ENCODE results near the gene THSD8. TPM values are rescaled to one million over a fixed set of nuclear protein-coding genes. Genes with fewer than 3 reads are reported as not detected.

Gene THSD8
- total and polyA plus RNA-seq, 4 donors: 1.2 to 2.5 TPM; not detected in 2

- intact Hi-C loops (cut with DNase I): no loop called here
- no peaks in the 10 kb centered on the region for H3K9me3 ChIP-seq (ENCODE audit: control insufficient read depth, low read length)
- no peak overlapping the region for H3K4me3 ChIP-seq (ENCODE audit: low read length in 2 of 2)
- ATAC-seq (ENCODE audit: low FRiP score): no peak
- no peak overlapping the region for H3K27ac ChIP-seq (ENCODE audit: low read depth in 1 of 2, low read length in 2 of 2)
- 73 to 81% methylated on average over 4 of the region's 4 CpGs for WGBS, 2 donors
- DNase-seq: no peak
- no peaks in the 10 kb centered on the region for H3K4me1 ChIP-seq (ENCODE audit: control insufficient read depth in 1 of 2, insufficient read depth in 2 of 2, low read length in 2 of 2)
- H3K36me3 ChIP-seq (ENCODE audit: control insufficient read depth in 1 of 2, insufficient read depth in 2 of 2, low read length in 1 of 2): no peaks in the 10 kb centered on the region
- no peaks in the 10 kb centered on the region for H3K27me3 ChIP-seq (ENCODE audit: control insufficient read depth in 1 of 2, insufficient read depth in 2 of 2, low read length in 1 of 2)
Observed at GRCh38 chr19:12837225-12837624, 35.4 kb downstream of the THSD8 start.

GRCh38 chr19:12838182-12838885, 36.5 kb downstream of the THSD8 start, which contains the start of gene MAST1:
TSS of gene MAST1 (plus strand) at chr19:12838515. CDS start at chr19:12838573, 58 bp downstream.
- Histone ChIP-seq H3K4me1 (ENCODE audit: control insufficient read depth in 1 of 2, insufficient read depth in 2 of 2, low read length in 2 of 2) (no peaks in the 10 kb centered on the region), H3K9me3 (ENCODE audit: control insufficient read depth, low read length) (no peaks in the 10 kb centered on the region), H3K36me3 (ENCODE audit: control insufficient read depth in 1 of 2, insufficient read depth in 2 of 2, low read length in 1 of 2) (no peaks in the 10 kb centered on the region), H3K27me3 (ENCODE audit: control insufficient read depth in 1 of 2, insufficient read depth in 2 of 2, low read length in 1 of 2) (no peaks in the 10 kb centered on the region), H3K4me3 (ENCODE audit: low read length in 2 of 2) (no peak within 1 kb of the TSS), H3K27ac (ENCODE audit: low read depth in 1 of 2, low read length in 2 of 2) (no peak within 1 kb of the TSS)
- WGBS, 2 donors: 0 to 1% methylated on average over 31 to 69 of the region's 69 CpGs
- ATAC-seq (ENCODE audit: low FRiP score) (no peak), DNase-seq (no peak)
- intact Hi-C loops (cut with DNase I): no loop called here

GRCh38 chr19:12838886-12839756, 37.3 kb downstream of the THSD8 start:
- DNase-seq: no peak
- Histone ChIP-seq H3K4me3 (ENCODE audit: low read length in 2 of 2) (no peak overlapping the region), H3K36me3 (ENCODE audit: control insufficient read depth in 1 of 2, insufficient read depth in 2 of 2, low read length in 1 of 2) (no peaks in the 10 kb centered on the region), H3K9me3 (ENCODE audit: control insufficient read depth, low read length) (no peaks in the 10 kb centered on the region), H3K4me1 (ENCODE audit: control insufficient read depth in 1 of 2, insufficient read depth in 2 of 2, low read length in 2 of 2) (no peaks in the 10 kb centered on the region), H3K27ac (ENCODE audit: low read depth in 1 of 2, low read length in 2 of 2) (no peak overlapping the region), H3K27me3 (ENCODE audit: control insufficient read depth in 1 of 2, insufficient read depth in 2 of 2, low read length in 1 of 2) (no peaks in the 10 kb centered on the region)
- intact Hi-C loops (cut with DNase I): no loop called here
- WGBS, 2 donors: 21% methylated on average over 21 of the region's 21 CpGs
- ATAC-seq (ENCODE audit: low FRiP score): no peak

DNA sequence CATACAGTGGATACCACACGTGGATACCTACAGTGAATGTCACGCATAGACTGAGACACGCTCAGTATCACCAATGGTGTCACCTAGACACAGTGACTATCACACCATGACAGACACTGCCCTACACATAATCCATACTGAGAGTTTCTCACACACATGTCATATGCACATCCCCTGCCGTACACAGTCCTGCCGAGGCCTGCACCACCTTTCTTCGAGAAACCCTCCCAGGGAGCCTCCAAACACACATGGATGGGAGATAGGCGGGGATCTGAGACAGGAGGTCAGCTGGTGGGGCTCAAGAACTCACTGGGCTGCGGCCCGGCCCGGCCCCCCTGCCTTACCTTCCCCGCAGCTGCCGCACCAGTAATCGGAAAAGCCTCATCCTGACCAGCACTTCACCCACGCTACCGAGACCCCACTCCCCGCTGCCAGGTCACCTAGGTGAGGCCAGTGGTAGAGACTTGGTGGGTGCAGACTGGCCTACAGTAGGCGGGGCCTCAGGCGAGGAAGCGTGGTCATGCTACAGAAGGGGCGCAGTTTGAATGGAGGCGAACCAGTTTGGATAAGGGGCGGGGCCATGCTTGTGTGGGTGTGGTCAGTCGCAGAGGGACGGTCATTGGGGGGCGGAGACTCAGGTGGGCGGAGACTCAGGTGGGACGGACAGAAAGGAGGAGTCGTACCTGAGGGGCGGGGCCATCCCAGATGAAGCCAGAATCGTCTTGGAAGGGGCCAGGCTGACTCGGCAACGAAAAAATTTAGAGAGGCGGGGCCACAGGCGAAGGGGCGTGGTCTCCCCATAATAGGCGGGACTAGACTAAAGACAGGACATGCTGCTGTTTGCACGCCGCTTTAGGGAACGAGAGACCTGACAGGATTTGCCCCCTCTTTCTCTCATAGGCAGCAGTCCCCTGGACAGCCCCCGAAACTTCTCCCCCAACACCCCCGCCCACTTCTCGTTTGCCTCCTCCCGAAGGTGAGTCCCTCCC, 38.5 kb downstream of the THSD8 start:
- DNase-seq (no peak), ATAC-seq (ENCODE audit: low FRiP score) (no peak)
- Histone ChIP-seq H3K4me1 (ENCODE audit: control insufficient read depth in 1 of 2, insufficient read depth in 2 of 2, low read length in 2 of 2) (no peaks in the 10 kb centered on the region), H3K9me3 (ENCODE audit: control insufficient read depth, low read length) (no peaks in the 10 kb centered on the region), H3K27me3 (ENCODE audit: control insufficient read depth in 1 of 2, insufficient read depth in 2 of 2, low read length in 1 of 2) (no peaks in the 10 kb centered on the region), H3K36me3 (ENCODE audit: control insufficient read depth in 1 of 2, insufficient read depth in 2 of 2, low read length in 1 of 2) (no peaks in the 10 kb centered on the region), H3K4me3 (ENCODE audit: low read length in 2 of 2) (no peak overlapping the region), H3K27ac (ENCODE audit: low read depth in 1 of 2, low read length in 2 of 2) (no peak overlapping the region)
- intact Hi-C loops (cut with DNase I): loop anchor here (5.0 to 10.0 kb wide), 2 partner anchors 33 to 166 kb away; partner anchors contain the start of gene RNASEH2A (in 1 of the 2)
- WGBS, 2 donors: 23 to 24% methylated on average over 43 of the region's 43 CpGs

- Histone ChIP-seq H3K4me3 (ENCODE audit: low read length in 2 of 2) (no peak overlapping the region), H3K4me1 (ENCODE audit: control insufficient read depth in 1 of 2, insufficient read depth in 2 of 2, low read length in 2 of 2) (no peaks in the 10 kb centered on the region), H3K27ac (ENCODE audit: low read depth in 1 of 2, low read length in 2 of 2) (no peak overlapping the region), H3K36me3 (ENCODE audit: control insufficient read depth in 1 of 2, insufficient read depth in 2 of 2, low read length in 1 of 2) (no peaks in the 10 kb centered on the region), H3K9me3 (ENCODE audit: control insufficient read depth, low read length) (no peaks in the 10 kb centered on the region), H3K27me3 (ENCODE audit: control insufficient read depth in 1 of 2, insufficient read depth in 2 of 2, low read length in 1 of 2) (no peaks in the 10 kb centered on the region)
- ATAC-seq (ENCODE audit: low FRiP score): peak; percentile 27
- DNase-seq: no peak
- 1 to 2% methylated on average over 29 of the region's 29 CpGs for WGBS, 2 donors
- intact Hi-C loops (cut with DNase I): loop anchor here (5.0 to 10.0 kb wide), 2 partner anchors 34 to 166 kb away; partner anchors contain the start of gene RNASEH2A (in 1 of the 2)
Observed at GRCh38 chr19:12841094-12841493, 39.2 kb downstream of the THSD8 start.

GRCh38 chr19:12842511-12842910, 40.6 kb downstream of the THSD8 start:
- ATAC-seq (ENCODE audit: low FRiP score) (no peak), DNase-seq (no peak)
- Histone ChIP-seq H3K36me3 (ENCODE audit: control insufficient read depth in 1 of 2, insufficient read depth in 2 of 2, low read length in 1 of 2) (no peaks in the 10 kb centered on the region), H3K9me3 (ENCODE audit: control insufficient read depth, low read length) (no peaks in the 10 kb centered on the region), H3K27ac (ENCODE audit: low read depth in 1 of 2, low read length in 2 of 2) (no peak overlapping the region), H3K4me1 (ENCODE audit: control insufficient read depth in 1 of 2, insufficient read depth in 2 of 2, low read length in 2 of 2) (no peaks in the 10 kb centered on the region), H3K27me3 (ENCODE audit: control insufficient read depth in 1 of 2, insufficient read depth in 2 of 2, low read length in 1 of 2) (no peaks in the 10 kb centered on the region), H3K4me3 (ENCODE audit: low read length in 2 of 2) (no peak overlapping the region)
- 93 to 94% methylated on average over 18 of the region's 18 CpGs for WGBS, 2 donors
- intact Hi-C loops (cut with DNase I): loop anchor here (5.0 to 10.0 kb wide), 2 partner anchors 35 to 168 kb away; partner anchors contain the start of gene RNASEH2A (in 1 of the 2)

DNA sequence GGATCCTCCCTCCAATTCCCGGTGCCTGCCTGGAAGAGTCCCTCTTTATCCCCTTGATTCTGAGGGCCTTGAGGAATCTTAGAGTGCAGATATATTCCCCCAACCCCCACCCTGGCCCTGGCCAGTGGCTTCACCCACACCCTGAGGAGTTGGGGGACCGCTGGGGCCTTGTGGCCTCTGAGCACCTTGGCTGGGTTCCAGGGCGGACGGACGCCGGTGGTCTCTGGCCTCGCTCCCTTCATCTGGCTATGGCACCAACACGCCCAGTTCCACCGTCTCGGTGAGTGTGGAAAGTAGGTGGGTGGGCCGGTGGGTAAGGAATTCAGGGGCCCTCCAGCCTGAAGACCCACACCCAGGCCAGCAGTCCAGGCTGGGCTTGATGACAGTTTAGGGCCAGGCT, 41.5 kb downstream of the THSD8 start:
- ATAC-seq (ENCODE audit: low FRiP score) (no peak), DNase-seq (no peak)
- Histone ChIP-seq H3K4me1 (ENCODE audit: control insufficient read depth in 1 of 2, insufficient read depth in 2 of 2, low read length in 2 of 2) (no peaks in the 10 kb centered on the region), H3K27me3 (ENCODE audit: control insufficient read depth in 1 of 2, insufficient read depth in 2 of 2, low read length in 1 of 2) (no peaks in the 10 kb centered on the region), H3K36me3 (ENCODE audit: control insufficient read depth in 1 of 2, insufficient read depth in 2 of 2, low read length in 1 of 2) (no peaks in the 10 kb centered on the region), H3K27ac (ENCODE audit: low read depth in 1 of 2, low read length in 2 of 2) (no peak overlapping the region), H3K9me3 (ENCODE audit: control insufficient read depth, low read length) (no peaks in the 10 kb centered on the region), H3K4me3 (ENCODE audit: low read length in 2 of 2) (no peak overlapping the region)
- 77 to 81% methylated on average over 11 of the region's 11 CpGs for WGBS, 2 donors
- intact Hi-C loops (cut with DNase I): loop anchor here (5.0 to 10.0 kb wide), 2 partner anchors 36 to 169 kb away; partner anchors contain the start of gene RNASEH2A (in 1 of the 2)
